ENCODE data around the gene COBLL1.

DNA sequence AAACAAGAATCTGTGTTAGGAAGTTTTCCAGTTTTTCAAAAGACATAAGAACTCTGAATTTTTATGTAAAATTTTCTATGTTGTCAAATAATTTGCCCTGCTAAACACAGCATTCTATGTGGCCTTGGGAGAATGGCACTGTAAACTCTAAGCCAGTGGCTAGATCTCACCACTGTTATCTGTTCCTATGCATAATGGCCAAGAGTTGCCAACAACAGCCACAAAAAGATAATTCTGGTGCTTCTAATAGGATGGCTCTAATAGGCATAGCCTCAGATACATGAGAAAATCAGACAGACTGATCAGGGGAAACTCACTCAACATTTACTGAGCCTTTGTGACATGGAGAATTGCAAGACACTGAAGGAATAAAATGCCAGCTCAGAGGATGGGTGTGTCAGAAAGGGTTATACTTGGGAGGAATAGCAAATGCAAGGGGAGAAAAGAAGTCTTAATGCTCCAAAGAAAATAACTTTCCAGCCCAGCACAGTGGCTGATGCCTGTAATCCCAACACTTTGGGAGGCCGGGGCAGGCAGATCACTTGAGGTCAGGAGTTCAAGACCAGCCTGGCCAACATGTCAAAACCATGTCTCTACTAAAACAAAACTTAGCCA is 63.7 kb downstream of the COBLL1 start:
- TF ChIP-seq, protein P1, sequence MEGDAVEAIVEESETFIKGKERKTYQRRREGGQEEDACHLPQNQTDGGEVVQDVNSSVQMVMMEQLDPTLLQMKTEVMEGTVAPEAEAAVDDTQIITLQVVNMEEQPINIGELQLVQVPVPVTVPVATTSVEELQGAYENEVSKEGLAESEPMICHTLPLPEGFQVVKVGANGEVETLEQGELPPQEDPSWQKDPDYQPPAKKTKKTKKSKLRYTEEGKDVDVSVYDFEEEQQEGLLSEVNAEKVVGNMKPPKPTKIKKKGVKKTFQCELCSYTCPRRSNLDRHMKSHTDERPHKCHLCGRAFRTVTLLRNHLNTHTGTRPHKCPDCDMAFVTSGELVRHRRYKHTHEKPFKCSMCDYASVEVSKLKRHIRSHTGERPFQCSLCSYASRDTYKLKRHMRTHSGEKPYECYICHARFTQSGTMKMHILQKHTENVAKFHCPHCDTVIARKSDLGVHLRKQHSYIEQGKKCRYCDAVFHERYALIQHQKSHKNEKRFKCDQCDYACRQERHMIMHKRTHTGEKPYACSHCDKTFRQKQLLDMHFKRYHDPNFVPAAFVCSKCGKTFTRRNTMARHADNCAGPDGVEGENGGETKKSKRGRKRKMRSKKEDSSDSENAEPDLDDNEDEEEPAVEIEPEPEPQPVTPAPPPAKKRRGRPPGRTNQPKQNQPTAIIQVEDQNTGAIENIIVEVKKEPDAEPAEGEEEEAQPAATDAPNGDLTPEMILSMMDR (conservative IDR thresholded peaks at IDR 0.05; ENCODE audit: low read depth, low read length), result no peak
- TF ChIP-seq EZH2 (IDR thresholded peaks at IDR 0.05; ENCODE audit: low read length, unreplicated experiment), result no peak

All from PC-3 (cell line).